ENCODE measurements around the gene SETMAR. TPM values are rescaled to one million over a fixed set of nuclear protein-coding genes. Genes with fewer than 3 reads are reported as not detected.

Gene SETMAR
- total and polyA plus RNA-seq, 2 of the 8 experiments (the other 6 are each of a cell fraction or from before 2014, with no cell fraction given) = 16.1 to 25.3 TPM

- TF ChIP-seq KDM5A (IDR thresholded peaks at IDR 0.05; ENCODE audit: low read length) = no peak
- no peak for TF ChIP-seq RBBP5 (IDR thresholded peaks at IDR 0.05; ENCODE audit: borderline replicate concordance, low read depth, low read length)
- TF ChIP-seq ATF2 (IDR thresholded peaks at IDR 0.05; ENCODE audit: low read length) = no peak
- no peak for TF ChIP-seq CHD1 (IDR thresholded peaks at IDR 0.05; ENCODE audit: low read depth, low read length)
- TF ChIP-seq EGR1 (IDR thresholded peaks at IDR 0.05; ENCODE audit: borderline replicate concordance, low read depth, low read length) = no peak
Measured at GRCh38 chr3:4281991-4282390, 21.2 kb upstream of the SETMAR start (continued).
